ENCODE results near the gene FBXO48.

GRCh38 chr2:68466361-68466777 is 725 bp downstream of the FBXO48 start:
- no peak for TF ChIP-seq RFX5 (IDR thresholded peaks at IDR 0.05; ENCODE audit: low read depth, low read length)
- no peak for TF ChIP-seq POLR2A (IDR thresholded peaks at IDR 0.05; ENCODE audit: low read depth, low read length)
- peak; percentile 29; the same call in 1 of the 2 replicates for TF ChIP-seq CTCF (conservative IDR thresholded peaks at IDR 0.05; ENCODE audit: low read depth, low read length)

All from IMR-90 (cell line).